ENCODE data around the gene OGFR. TPM values are rescaled to one million over a fixed set of nuclear protein-coding genes. Genes with fewer than 3 reads are reported as not detected.

Gene OGFR
- polyA plus RNA-seq, 1 donor (not counting 4 experiments of a cell fraction or from before 2014, with no cell fraction given), result 39.8 TPM

DNA sequence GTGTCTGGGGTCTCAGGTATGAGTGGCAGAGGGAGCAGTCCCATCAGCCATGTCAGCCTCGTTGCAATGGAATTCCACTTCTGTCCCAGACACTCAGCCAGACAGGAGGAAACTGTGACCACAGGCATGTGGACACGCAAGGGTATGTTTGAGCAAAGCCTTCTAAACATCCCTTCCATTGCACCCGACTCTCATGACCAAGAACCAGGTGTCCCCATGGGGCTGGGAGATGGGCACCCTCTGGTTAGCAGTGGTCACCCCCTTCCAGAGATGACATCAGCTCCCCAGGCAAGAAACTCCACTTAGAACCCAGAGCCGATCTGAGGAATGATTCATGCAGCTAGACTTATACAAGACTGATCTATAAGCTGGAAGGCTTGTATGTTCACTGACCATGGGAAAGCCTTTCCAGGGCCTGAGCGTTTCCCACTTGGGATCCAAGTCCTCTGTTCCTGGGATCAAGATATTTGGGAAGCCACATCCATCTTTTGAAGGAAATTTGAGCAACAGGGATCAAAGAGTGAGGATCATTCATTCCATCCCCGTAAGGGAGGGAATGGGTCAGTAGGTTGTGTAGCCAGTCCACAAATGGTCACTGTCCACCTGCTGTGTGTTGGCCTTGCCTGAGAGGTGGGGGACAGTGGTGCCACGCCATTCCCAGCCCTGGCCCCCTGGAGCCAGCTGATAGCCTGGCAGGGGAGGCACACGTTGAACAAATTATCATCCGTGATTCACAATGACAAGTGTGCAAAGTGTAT lies 12.3 kb upstream of the OGFR start:
- H3K36me3 ChIP-seq (ENCODE audit: control insufficient read depth in 2 of 2, extremely low read depth in 1 of 2, insufficient read depth in 2 of 2, low read length in 2 of 2), result no peaks in the 10 kb centered on the region
- TF ChIP-seq EZH2 (IDR thresholded peaks at IDR 0.05; ENCODE audit: low read length), result no peak
- TF ChIP-seq, protein P1, sequence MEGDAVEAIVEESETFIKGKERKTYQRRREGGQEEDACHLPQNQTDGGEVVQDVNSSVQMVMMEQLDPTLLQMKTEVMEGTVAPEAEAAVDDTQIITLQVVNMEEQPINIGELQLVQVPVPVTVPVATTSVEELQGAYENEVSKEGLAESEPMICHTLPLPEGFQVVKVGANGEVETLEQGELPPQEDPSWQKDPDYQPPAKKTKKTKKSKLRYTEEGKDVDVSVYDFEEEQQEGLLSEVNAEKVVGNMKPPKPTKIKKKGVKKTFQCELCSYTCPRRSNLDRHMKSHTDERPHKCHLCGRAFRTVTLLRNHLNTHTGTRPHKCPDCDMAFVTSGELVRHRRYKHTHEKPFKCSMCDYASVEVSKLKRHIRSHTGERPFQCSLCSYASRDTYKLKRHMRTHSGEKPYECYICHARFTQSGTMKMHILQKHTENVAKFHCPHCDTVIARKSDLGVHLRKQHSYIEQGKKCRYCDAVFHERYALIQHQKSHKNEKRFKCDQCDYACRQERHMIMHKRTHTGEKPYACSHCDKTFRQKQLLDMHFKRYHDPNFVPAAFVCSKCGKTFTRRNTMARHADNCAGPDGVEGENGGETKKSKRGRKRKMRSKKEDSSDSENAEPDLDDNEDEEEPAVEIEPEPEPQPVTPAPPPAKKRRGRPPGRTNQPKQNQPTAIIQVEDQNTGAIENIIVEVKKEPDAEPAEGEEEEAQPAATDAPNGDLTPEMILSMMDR (optimal IDR thresholded peaks at IDR 0.05 in 1 of 3, IDR thresholded peaks at IDR 0.05 in 1 of 3, conservative IDR thresholded peaks at IDR 0.05 in 1 of 3; ENCODE audit: extremely low read depth in 1 of 3, insufficient read depth in 2 of 3, low read length in 3 of 3), result no peak
- H3K27ac ChIP-seq (ENCODE audit: control insufficient read depth, insufficient read depth, low read length), result no peak overlapping the region
- no peaks in the 10 kb centered on the region for H4K20me1 ChIP-seq (ENCODE audit: control insufficient read depth, extremely low read depth, insufficient read depth, low read length)
- no peak overlapping the region for H3K4me3 ChIP-seq (ENCODE audit: control insufficient read depth in 2 of 3, extremely low read depth in 1 of 3, insufficient read depth in 2 of 3, low read depth in 1 of 3, low read length in 3 of 3)
- FAIRE-seq, result no peak
- H3K79me2 ChIP-seq (ENCODE audit: control insufficient read depth, insufficient read depth, low read length), result peaks cover 5% of the 10 kb centered on the region
- peaks cover 1% of the 10 kb centered on the region for H3K9me1 ChIP-seq (ENCODE audit: control insufficient read depth, extremely low read depth, insufficient read depth, low read length)
- no peak overlapping the region for H2AFZ ChIP-seq (ENCODE audit: control insufficient read depth, low read length)
- dilution Hi-C loops (cut with MboI; ENCODE audit: extremely low pct_ligation_motif_present, low sequenced_read_pairs), result no loop called here
- no peak overlapping the region for H3K9ac ChIP-seq (ENCODE audit: control insufficient read depth, extremely low read depth, insufficient read depth, low read length)
- no peak for DNase-seq (ENCODE audit: low read depth, low spot score)
- H3K4me2 ChIP-seq (ENCODE audit: control insufficient read depth, extremely low read depth, insufficient read depth, low read depth, low read length), result no peak overlapping the region
- H3K9me3 ChIP-seq (ENCODE audit: control insufficient read depth, low read depth, low read length), result no peaks in the 10 kb centered on the region
- peaks cover 34% of the 10 kb centered on the region for H3K4me1 ChIP-seq (ENCODE audit: control insufficient read depth, extremely low read depth, insufficient read depth, low read length)
- H3K27me3 ChIP-seq (ENCODE audit: control insufficient read depth, extremely low read depth, insufficient read depth, low read length), result peaks cover 6% of the 10 kb centered on the region

DNA sequence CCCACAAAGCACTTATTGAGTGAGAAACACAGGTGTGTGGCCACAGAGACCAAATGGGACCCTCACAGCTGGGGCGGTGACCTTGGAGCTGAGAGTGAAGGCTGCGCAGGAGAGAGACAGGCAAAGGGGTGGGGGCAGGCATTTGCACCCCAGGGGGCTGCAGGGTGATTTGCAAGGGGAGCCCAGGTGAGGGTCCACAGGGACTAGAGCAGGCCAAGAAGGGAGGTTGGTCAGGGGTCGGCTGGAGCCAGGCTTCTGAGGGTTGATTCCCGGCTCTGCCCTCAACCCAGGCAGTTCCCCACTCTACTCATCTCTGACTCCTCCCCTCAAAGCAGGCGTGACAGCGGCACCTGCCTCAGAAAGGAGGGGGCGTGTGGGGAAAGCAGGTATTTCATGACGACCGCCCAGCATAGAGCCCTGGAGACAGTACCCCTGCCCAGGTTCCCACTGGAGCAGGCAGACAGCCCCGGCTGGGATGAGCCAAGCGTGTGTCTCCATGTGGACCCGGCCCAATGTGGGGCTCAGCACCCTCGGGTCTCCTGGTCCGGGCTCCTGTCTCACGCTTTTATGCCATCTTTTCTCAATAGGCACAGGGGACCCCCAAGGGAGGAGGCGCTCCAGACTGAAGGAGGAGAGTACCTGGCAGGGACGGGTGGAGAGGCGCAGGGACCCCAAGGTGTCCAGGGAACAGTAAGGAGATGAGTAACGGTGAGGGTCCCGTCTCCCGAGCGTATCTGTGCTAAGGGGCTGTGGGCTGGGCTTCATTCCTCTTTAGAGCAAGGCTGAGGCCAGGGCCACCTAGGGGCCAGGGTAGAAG lies 11.5 kb upstream of the OGFR start:
- dilution Hi-C loops (cut with MboI; ENCODE audit: extremely low pct_ligation_motif_present, low sequenced_read_pairs), result no loop called here
- no peak for FAIRE-seq

More for the DNA sequence above, 11.5 kb upstream of the OGFR start:
- peaks cover 34% of the 10 kb centered on the region for H3K4me1 ChIP-seq (ENCODE audit: control insufficient read depth, extremely low read depth, insufficient read depth, low read length)
- peaks cover 11% of the 10 kb centered on the region for H3K79me2 ChIP-seq (ENCODE audit: control insufficient read depth, insufficient read depth, low read length)
- no peaks in the 10 kb centered on the region for H3K9me3 ChIP-seq (ENCODE audit: control insufficient read depth, low read depth, low read length)
- peaks cover 3% of the 10 kb centered on the region for H3K9me1 ChIP-seq (ENCODE audit: control insufficient read depth, extremely low read depth, insufficient read depth, low read length)
- H3K4me3 ChIP-seq (ENCODE audit: control insufficient read depth in 2 of 3, extremely low read depth in 1 of 3, insufficient read depth in 2 of 3, low read depth in 1 of 3, low read length in 3 of 3), result no peak overlapping the region
- no peaks in the 10 kb centered on the region for H4K20me1 ChIP-seq (ENCODE audit: control insufficient read depth, extremely low read depth, insufficient read depth, low read length)
- H3K36me3 ChIP-seq (ENCODE audit: control insufficient read depth in 2 of 2, extremely low read depth in 1 of 2, insufficient read depth in 2 of 2, low read length in 2 of 2), result peaks cover 4 to 7% of the 10 kb centered on the region in 2 experiments
- no peak overlapping the region for H3K27ac ChIP-seq (ENCODE audit: control insufficient read depth, insufficient read depth, low read length)
- no peak for DNase-seq (ENCODE audit: low read depth, low spot score)
- peaks cover under 1% of the 10 kb centered on the region for H3K27me3 ChIP-seq (ENCODE audit: control insufficient read depth, extremely low read depth, insufficient read depth, low read length)
- H3K9ac ChIP-seq (ENCODE audit: control insufficient read depth, extremely low read depth, insufficient read depth, low read length), result no peak overlapping the region
- peak overlapping the region; percentile 84 for H3K4me2 ChIP-seq (ENCODE audit: control insufficient read depth, extremely low read depth, insufficient read depth, low read depth, low read length)
- no peak overlapping the region for H2AFZ ChIP-seq (ENCODE audit: control insufficient read depth, low read length)
- TF ChIP-seq, protein P1 (optimal IDR thresholded peaks at IDR 0.05 in 1 of 3, IDR thresholded peaks at IDR 0.05 in 1 of 3, conservative IDR thresholded peaks at IDR 0.05 in 1 of 3; ENCODE audit: extremely low read depth in 1 of 3, insufficient read depth in 2 of 3, low read length in 3 of 3), result no peak
- no peak for TF ChIP-seq EZH2 (IDR thresholded peaks at IDR 0.05; ENCODE audit: low read length)

Measured in keratinocyte (primary cell).